Stimulated activated memory B cell treated with anti-CD40 and anti-IgM and Interleukin-4, amounts not matched to agents 10 μg/mL and 1 μg/mL and 100 μg/mL, for 72 hours (primary cell): ENCODE data around the gene TAPBPL.
"Not testable (repeated sequence)": the region's sequence is repeated elsewhere in the genome, so short reads cannot be mapped to it uniquely, and the experiment has no call there.

Source experiments
- ATAC-seq: fragments of 150-1000 bp; cut with Tn5 transposase; 2 replicates; pipeline ENCODE4 v1.10.0; 2021
- H3K27ac Mint-ChIP-seq: one replicate; pipeline ENCODE4 v1.8.0; 2022; ENCODE audit warnings: mild to moderate bottlenecking, mixed read lengths
- H3K27me3 Mint-ChIP-seq: one replicate; pipeline ENCODE4 v1.8.0; 2022; ENCODE audit warnings: mixed read lengths
- H3K36me3 Mint-ChIP-seq: one replicate; pipeline ENCODE4 v1.8.0; 2022; ENCODE audit warnings: mixed read lengths
- H3K4me1 Mint-ChIP-seq: one replicate; pipeline ENCODE4 v1.8.0; 2022; ENCODE audit warnings: mixed read lengths
- H3K4me3 Mint-ChIP-seq: one replicate; pipeline ENCODE4 v1.8.0; 2022; ENCODE audit warnings: mild to moderate bottlenecking, moderate library complexity, mixed read lengths
- H3K9me3 Mint-ChIP-seq: one replicate; pipeline ENCODE4 v1.8.0; 2022; ENCODE audit warnings: mixed read lengths

Gene TAPBPL

GRCh38 chr12:6489449-6489848, 37.6 kb downstream of the TAPBPL start:
- Mint-ChIP-seq H3K27me3 (no peaks in the 10 kb centered on the region), H3K27ac (no peak overlapping the region), H3K4me3 (no peak overlapping the region), H3K9me3 (no peaks in the 10 kb centered on the region), H3K36me3 (peaks cover 18% of the 10 kb centered on the region), H3K4me1 (peaks cover 9% of the 10 kb centered on the region)
- ATAC-seq = no peak

- not testable (repeated sequence) for H3K27me3 Mint-ChIP-seq, ATAC-seq, H3K27ac Mint-ChIP-seq, H3K9me3 Mint-ChIP-seq, H3K4me3 Mint-ChIP-seq
- peaks cover 21% of the 10 kb centered on the region for H3K4me1 Mint-ChIP-seq
- H3K36me3 Mint-ChIP-seq = peaks cover 18% of the 10 kb centered on the region
Observed at GRCh38 chr12:6490673-6491072, 38.8 kb downstream of the TAPBPL start.

GRCh38 chr12:6492838-6493496, 41.1 kb downstream of the TAPBPL start, which contains the start of gene MRPL51:
TSS of gene MRPL51 (minus strand) at chr12:6493262. CDS start at chr12:6493136, 126 bp downstream.
- H3K9me3 Mint-ChIP-seq = no peaks in the 10 kb centered on the region
- peak within 1 kb of the TSS; percentile 99 for H3K27ac Mint-ChIP-seq
- peak within 1 kb of the TSS; percentile 94 for H3K4me3 Mint-ChIP-seq
- peaks cover 24% of the 10 kb centered on the region for H3K36me3 Mint-ChIP-seq
- peak; percentile 94 for ATAC-seq
- no peaks in the 10 kb centered on the region for H3K27me3 Mint-ChIP-seq
- H3K4me1 Mint-ChIP-seq = peaks cover 21% of the 10 kb centered on the region

- peak within 1 kb of the TSS; percentile 99 for H3K27ac Mint-ChIP-seq
- peaks cover 21% of the 10 kb centered on the region for H3K4me1 Mint-ChIP-seq
- ATAC-seq = peak; percentile 97
- H3K36me3 Mint-ChIP-seq = peaks cover 24% of the 10 kb centered on the region
- no peaks in the 10 kb centered on the region for H3K27me3 Mint-ChIP-seq
- no peaks in the 10 kb centered on the region for H3K9me3 Mint-ChIP-seq
- H3K4me3 Mint-ChIP-seq = peak within 1 kb of the TSS; percentile 94
Observed at GRCh38 chr12:6493497-6494257, 41.8 kb downstream of the TAPBPL start, which contains the start of gene NCAPD2. TSS of gene NCAPD2 (plus strand) at chr12:6494102. CDS start at chr12:6495099, 997 bp downstream.

- ATAC-seq = no peak
- Mint-ChIP-seq H3K27me3 (no peaks in the 10 kb centered on the region), H3K4me3 (peak overlapping the region; percentile 94), H3K36me3 (peaks cover 29% of the 10 kb centered on the region), H3K27ac (peak overlapping the region; percentile 99), H3K4me1 (peaks cover 21% of the 10 kb centered on the region), H3K9me3 (no peaks in the 10 kb centered on the region)
Observed at GRCh38 chr12:6494258-6494743, 42.5 kb downstream of the TAPBPL start.

GRCh38 chr12:6494968-6495367, 43.1 kb downstream of the TAPBPL start:
- peak overlapping the region; percentile 99 for H3K27ac Mint-ChIP-seq
- no peak for ATAC-seq
- no peaks in the 10 kb centered on the region for H3K27me3 Mint-ChIP-seq
- peaks cover 21% of the 10 kb centered on the region for H3K4me1 Mint-ChIP-seq
- no peaks in the 10 kb centered on the region for H3K9me3 Mint-ChIP-seq
- H3K4me3 Mint-ChIP-seq = peak overlapping the region; percentile 94
- H3K36me3 Mint-ChIP-seq = peaks cover 29% of the 10 kb centered on the region

- not testable (repeated sequence) for H3K27me3 Mint-ChIP-seq, H3K9me3 Mint-ChIP-seq, ATAC-seq, H3K4me3 Mint-ChIP-seq, H3K27ac Mint-ChIP-seq
- peaks cover 17% of the 10 kb centered on the region for H3K4me1 Mint-ChIP-seq
- peaks cover 12% of the 10 kb centered on the region for H3K36me3 Mint-ChIP-seq
Observed at GRCh38 chr12:6497291-6497690, 45.4 kb downstream of the TAPBPL start.

GRCh38 chr12:6500466-6500865, 48.6 kb downstream of the TAPBPL start:
- Mint-ChIP-seq H3K4me1 (peaks cover 2% of the 10 kb centered on the region), H3K27ac (no peak overlapping the region), H3K4me3 (no peak overlapping the region), H3K27me3 (no peaks in the 10 kb centered on the region), H3K9me3 (no peaks in the 10 kb centered on the region), H3K36me3 (peaks cover 11% of the 10 kb centered on the region)
- ATAC-seq = no peak

GRCh38 chr12:6507102-6507998, 55.5 kb downstream of the TAPBPL start:
- no peak overlapping the region for H3K4me3 Mint-ChIP-seq
- ATAC-seq = no peak
- no peak overlapping the region for H3K27ac Mint-ChIP-seq
- peaks cover 37% of the 10 kb centered on the region for H3K36me3 Mint-ChIP-seq
- H3K4me1 Mint-ChIP-seq = no peaks in the 10 kb centered on the region
- H3K9me3 Mint-ChIP-seq = no peaks in the 10 kb centered on the region
- no peaks in the 10 kb centered on the region for H3K27me3 Mint-ChIP-seq

- H3K4me1 Mint-ChIP-seq = no peaks in the 10 kb centered on the region
- no peak overlapping the region for H3K4me3 Mint-ChIP-seq
- ATAC-seq = no peak
- H3K27ac Mint-ChIP-seq = no peak overlapping the region
- peaks cover 45% of the 10 kb centered on the region for H3K36me3 Mint-ChIP-seq
- no peaks in the 10 kb centered on the region for H3K9me3 Mint-ChIP-seq
- H3K27me3 Mint-ChIP-seq = no peaks in the 10 kb centered on the region
Observed at GRCh38 chr12:6508087-6508486, 56.2 kb downstream of the TAPBPL start.
